GM21619 (cell line): ENCODE measurements around the gene NXPH4.

Experiments
- ATAC-seq: cut with Tn5 transposase; IDR thresholded peaks from one replicate; pipeline ENCODE4 v1.9.1; 2021; ENCODE audit not compliant: unreplicated experiment

NXPH4 gene

DNA sequence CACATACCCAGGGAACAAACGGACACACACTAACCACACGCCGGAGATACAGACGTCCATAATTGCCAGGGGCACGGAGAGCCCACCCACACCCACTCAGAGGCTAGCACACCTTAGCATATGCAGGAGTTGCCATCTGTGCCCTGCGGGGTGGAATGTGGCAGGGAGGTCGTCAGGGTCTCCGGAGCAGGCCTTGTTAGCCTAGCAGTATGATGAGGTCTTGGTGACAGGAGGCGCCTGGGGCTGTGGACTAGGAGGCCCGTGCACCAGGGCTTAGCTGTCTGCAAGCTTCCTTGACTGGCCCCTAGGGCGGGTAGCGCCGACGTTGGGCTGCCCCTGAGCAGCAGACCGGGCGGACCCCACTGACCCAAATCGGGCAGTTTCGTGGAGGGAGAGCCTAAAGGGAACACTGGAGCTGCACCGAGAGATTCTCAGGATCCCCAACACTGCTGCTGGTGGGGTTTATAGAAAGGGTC is 24.4 kb downstream of the NXPH4 start:
- no peak for ATAC-seq

DNA sequence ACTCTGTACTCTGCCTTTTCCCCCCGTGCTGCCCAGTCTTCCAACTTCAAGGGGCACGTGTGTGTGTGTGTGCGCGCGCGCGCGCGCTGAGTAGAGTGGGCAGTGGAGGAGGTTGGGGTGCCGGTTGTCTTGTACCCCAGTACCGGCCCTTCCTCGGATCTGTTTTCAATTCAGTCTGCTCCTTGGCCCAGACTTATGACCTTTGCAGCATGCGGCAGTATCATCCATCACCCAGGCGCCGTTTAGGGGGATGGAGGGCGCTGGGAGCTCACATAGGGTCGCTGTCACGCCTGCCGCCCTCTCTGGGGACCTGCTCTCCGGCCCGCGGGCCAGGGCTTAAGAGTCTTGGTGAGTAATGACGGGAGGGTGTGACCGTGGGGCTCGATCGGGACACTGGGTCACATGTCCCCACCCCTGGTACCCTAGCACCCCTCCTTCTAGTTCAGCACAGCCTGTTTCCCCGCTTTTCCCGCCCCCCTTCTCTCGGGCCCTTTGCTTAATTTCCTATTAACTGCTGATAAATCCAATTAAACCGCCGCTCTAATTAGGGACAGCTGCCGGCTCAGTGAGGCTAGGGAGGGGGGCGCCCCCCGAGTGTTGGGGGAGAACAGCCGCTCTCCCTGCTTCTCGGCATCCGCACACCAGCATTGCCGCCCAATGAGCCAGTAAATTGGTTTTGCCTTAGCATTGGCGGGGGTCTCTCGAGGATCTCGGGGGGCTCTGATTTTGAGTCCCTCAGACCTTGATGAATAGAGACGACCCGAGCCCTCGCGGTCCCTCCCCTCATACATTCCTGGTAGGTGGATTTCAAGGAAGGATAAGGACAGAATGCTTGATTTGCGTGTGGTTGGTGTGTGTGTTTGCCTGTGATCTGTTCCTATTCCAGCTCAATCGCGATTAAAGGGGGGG is 25.1 kb downstream of the NXPH4 start:
- no peak for ATAC-seq

DNA sequence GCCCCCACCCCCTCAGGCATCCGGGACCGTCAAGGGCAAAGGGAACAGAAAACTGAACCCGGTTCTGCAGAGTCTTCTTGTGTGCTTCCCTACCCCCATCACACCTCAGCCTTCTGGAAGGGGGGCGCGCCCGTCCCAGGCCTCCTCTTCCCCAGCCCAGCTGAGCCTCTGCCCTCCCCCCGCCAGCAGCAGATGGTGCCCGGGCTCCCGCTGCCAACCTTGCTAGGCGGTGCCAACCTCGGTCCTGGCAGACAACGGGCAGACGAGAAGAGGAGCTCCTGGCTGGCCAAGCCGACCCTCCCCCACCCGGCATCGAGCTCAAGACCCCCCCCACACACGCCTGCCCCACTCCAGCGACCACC is 25.7 kb downstream of the NXPH4 start:
- no peak for ATAC-seq

DNA sequence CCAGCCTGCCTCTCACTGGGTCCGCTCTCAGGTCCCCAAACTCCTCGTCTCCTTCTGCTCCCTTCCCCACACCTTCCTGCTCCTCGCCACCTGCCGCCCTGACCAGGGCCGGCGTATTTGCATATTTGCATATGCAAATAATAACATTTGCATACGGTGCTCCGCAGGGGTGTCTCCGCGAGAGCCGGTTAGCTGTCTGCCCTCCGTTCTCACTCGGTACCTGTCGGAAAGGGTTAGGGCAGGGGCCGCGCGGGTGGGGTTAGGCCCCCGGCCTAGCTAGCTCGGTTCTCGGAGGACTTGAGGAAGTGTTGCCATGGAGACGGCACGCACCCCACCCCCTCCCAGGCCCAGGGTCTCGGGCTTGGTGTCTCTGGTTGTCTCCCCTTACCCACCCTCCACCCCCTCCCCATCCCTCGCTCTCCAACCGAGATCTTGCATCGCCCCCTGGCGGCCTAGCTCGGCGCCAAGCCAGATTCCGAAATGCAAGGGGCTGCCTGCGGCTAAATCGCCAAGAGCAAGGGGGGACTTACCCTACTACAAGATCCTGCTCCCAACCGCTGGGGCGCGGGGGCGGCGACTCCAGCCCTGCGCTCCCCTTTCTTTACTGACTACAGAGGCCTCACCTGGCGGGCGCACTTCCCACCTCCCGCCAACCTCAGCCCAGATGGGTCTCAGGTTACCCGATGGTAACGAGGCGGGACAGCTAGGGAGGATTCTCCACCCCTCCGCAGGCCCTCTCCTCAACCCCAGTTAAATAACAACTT is 26.3 kb downstream of the NXPH4 start:
- no peak for ATAC-seq

DNA sequence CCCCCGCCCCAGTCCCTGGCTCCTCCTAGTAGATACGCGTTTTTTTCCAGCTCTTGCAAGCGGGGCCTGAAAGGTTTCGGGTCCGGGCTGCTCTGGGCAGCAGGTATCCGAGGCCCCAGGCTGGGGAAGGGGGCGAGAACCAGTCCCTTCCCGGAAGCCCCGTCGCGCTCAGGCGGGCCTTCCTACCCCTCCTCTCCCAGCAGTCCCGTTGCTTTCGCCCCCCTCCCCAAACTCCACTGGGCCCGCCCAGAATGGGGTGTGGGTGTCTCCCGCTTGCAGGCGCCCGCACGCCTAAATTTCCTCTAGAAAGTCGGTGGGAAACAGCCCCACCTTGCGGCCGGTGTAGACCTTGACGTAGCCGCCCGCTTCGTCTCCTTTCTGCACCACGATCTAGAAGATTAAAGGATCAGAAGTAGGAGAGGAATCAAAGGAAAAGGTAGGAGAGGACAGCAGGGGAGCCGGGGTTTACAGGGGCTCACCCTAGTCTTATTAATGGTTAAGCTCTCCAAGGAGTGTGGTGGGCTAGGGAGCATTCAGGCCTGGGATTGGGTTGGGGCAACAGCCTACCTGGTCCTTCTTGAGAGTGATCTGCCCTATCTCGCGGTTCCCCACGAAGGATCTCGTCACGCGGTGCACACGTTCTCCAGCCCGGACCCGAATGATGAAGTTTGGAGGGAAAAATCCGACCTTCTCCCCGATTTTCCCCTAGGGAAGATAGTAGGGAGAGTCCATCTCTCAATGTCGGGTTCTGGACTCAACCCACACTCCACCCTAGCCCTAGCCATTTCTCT is 27.1 kb downstream of the NXPH4 start:
- ATAC-seq, result no peak

DNA sequence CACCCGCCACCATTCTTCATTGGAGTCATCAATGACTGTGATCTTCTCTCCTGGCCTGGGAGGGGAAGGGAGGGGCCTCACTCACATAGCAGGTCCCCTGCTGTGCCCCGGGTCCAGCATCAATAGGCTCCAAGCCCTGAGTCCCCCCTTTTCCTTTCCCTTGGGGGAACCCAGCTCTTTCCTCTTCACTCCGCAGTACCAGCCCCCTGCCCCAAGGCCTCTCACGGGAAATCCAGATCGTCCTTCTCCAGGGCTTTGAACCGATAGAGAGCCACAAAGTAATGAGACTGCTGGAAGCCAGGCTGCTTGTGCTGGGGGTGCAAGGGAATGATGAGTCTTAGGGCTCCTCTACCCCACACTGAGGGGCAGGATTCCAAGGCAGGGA is 27.7 kb downstream of the NXPH4 start:
- no peak for ATAC-seq

DNA sequence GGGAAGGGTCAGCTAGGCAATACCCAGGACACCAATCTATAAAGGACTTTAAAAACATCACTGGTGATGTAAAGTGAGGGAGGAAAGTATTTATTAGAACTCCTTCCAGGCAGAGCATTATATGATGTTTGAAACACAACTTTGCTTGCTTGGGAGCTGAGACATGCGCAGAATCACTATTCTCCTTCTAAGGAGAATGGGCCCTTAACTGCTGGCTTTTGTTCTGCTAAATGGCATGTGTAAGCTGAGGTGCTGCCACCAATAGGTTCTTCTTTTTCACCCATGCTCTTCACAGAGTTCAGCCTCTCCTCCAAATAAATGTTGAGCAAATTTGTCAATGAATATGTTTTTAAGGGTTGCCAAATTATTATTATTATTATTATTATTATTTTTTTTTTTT is 30.4 kb downstream of the NXPH4 start:
- no peak for ATAC-seq

DNA sequence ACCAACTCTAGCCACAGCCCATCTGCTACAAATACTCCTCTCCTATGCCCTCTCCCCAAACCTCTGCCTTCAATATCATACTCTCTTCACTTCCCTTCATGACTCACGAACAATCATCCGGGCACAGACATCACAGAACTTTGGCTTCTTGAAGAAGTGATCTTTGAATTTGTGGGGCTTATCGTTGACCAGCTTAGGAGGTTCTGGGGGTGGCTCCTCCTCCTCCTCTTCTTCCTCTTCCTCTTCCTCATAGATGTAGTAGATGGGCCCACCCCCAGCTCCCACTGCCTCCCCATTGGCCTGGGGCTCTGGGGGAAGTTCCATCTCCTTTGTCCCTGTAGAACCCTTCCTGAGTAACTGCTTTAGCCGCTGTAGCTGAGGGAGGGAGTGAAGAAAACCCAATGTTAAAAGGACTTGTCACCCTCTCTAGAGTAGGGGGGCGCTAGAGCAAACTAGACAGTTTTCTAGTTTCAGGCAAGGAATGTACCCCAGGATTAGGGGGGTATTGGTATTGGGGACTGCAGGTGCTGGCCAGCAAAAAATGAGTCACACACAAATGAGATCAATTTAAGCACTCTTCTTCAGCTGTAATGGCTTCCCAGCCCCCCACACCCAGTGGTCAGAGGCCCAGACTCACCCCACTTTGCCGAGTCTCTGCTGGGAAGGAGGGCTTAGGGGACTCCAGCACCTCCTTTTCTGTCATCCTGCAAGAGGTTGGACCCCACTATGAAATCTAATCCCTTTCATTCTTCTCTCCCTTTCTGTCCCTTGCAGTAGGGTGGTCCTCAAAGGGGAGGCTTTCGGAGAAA is 32.5 kb downstream of the NXPH4 start:
- ATAC-seq, result no peak

DNA sequence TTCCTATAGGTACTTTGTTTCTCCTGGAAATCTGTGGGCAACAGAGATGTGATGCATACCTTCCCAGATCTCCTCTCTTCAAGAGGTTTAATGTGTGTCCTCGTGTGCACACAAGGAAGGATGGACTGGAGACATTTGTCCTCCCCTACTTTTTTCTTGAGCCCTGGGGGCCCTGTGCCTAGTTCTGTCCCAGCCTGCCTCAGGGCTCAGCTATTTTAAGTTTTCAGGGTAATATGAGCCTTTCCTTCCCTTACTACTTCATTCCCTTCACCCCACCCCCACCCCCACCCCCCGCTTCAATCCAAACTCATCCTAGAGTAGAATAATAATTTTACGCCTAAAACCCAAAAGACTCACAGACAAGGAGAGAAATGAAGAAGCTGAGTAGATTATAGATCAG is 33.9 kb downstream of the NXPH4 start:
- ATAC-seq, result no peak

DNA sequence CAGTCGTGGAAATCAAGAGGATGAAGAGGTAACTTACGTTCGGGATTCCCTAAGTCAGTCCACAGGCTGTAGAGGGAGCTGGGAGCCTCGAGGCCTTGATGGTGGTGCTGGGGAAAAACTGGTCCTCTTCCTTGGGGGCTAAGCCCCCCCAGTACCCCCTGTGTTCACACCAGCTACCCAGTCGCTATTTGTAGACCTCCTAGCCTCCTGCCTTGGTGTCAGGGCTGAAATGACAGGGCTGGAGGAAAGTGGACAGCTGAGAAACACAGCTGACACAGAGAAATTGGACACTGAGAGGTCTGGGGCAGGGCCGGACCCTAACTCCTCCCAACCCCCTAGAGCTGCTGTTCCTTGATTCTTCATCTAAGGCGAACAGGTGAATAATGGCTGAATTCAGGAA is 34.4 kb downstream of the NXPH4 start, which contains the start of gene STAC3:
STAC3 (minus strand) TSS at position 232 of the 400 bp plus-strand sequence. CDS start 1,551 bp downstream, outside the sequence.
- ATAC-seq, result no peak

DNA sequence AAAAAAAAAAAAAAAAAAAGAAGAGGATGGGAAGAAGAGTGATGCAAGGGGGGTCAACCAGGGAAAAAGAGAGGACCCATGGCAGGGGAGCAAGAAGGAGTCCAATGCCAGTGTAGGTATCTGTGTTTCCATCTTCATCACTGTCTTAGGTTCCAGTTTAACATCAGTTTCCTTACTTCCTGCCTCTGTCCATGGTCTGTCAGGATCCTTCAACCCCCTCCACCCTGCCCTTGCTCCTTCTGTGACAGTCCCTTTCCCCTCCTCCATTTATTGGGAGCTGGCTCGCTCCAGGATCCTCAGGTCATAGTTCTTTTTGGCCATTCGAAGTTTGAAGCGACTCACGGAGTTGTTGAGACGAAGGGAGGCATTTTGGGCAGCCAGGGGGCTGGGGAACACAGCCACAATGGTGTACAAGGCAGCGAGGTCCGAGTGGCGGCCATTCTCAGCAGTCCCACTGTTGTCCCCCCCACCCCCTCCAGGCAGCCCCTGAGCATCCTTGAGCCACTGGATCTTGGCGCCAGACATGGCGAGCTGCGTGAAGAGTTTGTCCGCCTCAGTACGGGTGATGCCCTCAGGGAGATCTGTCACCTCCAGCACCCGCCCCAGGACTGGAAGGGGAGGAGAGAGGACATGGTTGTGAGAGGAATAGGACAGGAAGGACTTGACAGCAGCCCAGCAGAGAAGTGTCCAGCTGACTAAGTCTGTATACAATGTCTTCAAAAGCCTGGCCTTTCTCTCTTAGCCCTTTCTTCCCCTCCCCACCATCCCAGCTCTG is 38.1 kb downstream of the NXPH4 start:
- ATAC-seq, result no peak

DNA sequence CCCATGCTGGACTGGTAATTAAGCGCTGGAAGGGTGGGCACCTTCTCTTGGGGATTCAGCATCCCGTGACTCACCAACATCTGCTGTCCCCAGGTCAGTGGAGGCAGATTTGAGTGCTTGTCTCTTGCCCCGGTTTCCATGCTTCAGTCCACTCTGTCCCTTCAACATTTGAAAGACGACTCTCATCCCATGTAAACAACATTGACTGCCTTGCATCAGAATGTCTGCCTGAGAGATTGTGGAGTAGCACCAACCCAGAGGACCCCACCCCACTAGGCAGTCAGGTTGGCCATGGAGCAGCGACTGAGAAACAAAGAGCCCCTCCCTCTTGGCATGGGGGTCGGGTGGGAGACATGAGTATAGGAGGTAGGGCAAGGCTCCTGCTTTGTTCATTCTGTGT is 39.3 kb downstream of the NXPH4 start:
- ATAC-seq, result no peak

DNA sequence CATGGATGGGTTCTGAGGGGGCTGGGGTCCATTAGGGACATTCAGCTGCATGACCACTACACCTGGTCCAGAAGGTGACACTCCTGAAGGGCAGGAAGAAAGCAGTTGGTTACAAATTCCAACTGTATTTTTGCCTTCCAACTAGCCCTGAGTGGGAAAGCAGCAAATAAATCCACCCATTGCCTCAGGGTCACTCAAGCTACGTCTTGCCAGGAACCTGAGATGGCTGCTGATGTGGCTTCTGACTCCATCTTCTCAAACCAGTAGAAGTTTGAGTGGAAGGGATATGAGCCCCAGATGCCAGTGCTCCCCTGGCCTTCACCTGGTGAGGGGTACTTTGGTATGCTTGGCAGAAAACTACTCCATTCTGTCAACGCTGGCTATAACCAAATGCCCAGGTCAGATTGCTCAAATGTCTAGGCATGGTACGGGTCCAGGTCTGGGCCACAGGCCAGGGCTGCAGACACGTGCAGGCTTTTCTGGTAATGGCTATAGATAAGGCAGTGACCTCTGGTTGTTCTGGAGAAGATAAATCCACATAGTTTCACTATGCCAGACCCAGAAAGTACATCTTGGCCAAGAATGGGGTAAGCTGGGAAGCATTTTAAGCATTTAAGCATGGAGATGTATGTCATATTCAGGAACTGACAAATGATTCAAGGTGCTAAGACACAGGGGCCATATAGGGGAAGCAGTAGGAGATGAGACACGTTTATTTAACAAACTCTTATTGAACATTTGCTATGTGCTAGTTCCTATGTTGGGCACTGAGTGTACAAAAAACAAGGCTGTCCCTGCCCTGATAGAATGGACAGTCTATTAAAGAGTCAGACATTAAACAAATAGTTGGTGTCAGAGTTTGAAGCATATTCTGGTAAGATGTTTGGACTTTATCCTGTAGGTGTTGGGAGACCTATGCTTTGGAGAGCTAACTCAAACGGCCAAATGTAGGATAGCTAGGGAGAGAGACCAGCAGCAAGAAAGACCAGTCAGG is 42.7 kb downstream of the NXPH4 start:
- no peak for ATAC-seq

DNA sequence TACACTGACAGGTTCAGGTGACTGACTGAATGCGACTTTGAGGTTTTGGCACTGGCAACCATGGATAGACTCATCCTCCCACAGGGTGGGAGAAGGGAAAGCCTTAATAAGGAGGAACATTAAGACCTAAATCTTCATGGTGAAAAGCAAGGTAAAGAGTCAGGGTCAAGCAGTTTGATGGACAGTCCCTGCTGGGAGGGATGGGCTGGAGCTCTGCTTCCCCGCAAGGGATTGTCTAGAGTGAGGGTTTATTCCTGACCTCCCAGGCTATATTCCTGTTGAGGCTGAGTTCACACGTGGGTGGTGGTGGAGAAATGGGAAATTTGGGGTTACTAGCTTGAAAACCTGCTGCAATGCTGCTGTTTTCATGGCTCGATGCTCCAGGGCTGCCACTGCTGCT is 43.8 kb downstream of the NXPH4 start:
- ATAC-seq, result no peak

DNA sequence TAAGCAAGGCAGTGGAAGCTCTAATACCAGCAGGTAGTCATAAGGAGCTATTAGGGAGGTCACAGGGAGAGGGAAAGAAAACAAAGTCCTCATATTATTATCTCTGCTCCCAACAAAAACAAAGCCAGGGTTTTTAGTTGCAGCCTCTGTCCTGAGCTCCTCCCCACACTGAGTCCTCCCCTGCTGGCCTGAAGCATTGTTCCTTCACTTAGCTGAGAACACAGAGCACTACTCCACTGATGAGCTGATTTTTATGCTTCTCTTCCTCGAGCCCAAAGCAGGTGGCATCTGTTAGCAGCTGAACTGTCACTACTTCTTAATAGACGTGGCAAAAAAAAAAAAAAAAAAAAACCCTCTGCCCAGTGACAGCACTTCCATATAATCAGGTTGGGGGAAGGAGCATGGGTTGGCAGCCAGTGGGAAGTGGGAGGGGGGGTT is 44.9 kb downstream of the NXPH4 start:
- no peak for ATAC-seq

DNA sequence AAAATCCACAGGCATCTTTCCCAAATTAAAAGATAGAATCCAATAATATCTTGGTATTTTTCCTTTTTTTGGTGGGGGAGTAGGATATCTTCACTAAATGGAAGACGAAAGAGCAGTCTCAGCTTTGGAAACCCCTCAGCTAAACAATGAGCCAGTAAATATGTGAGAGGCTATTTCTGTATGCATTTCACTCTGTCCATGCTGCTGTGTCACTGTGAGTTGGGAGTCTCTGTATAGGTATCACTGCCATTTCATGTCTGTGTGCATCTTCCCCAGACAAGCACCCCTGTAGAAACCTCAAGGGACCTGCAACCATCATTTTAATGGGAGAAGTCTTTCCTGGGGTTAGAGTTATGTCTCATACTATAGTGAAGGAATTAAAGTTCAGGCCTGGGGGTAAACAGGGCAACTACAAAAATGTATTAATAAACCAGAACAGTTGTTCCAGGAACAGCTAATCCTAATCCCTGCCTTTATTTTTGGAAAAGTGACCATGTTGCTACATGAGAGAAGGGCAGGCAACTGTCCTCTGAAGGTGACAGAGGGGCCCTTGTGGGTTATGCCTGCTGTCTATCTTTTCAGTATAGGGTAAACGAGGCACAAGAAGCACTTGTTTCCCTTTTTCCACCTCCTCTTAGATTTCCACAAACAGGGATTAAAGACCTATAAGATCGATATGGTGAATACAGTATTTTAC is 45.7 kb downstream of the NXPH4 start:
- no peak for ATAC-seq

DNA sequence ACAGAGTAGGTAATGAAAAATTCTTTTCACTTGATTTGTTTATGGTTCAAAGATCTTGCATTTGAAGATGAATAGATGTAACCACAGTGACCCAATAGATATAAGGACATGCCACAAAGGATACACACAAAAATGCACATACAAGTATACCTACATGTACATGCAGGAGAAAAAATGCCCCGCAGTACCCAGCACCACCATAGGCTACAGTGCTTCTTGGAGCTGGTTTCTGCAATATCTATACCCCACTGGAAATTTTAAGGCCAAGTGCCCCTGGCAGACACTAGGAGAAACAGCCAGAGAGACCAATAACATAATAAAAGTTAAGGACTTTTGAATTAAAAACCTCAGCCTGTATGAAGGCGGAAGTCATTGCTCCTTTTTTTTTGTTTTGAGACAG is 46.5 kb downstream of the NXPH4 start:
- ATAC-seq, result no peak

DNA sequence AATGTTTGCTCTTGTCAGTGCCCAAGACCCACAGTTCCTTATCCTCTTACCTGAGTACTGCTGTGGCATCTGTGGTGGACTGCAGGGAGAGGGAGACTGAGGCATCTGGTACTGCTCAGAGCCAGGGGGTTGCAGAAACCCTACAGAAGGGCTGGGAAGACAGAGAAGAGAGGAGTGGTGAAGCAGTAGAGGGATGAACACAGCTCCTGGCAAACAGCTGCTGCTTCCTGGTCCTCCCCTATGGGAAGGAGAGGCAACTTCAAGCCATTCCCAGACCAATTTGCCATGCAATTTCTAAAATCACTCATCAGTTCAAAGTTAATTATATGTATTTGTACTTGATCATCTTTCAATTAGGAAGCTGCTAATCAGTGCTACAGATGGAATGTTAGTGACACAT is 50.1 kb downstream of the NXPH4 start:
- ATAC-seq, result no peak
